ENCODE results near the gene TRIM63.
A peak's percentile ranks its signal among the peaks of the same experiment; 100 is the strongest.

Gene TRIM63

DNA sequence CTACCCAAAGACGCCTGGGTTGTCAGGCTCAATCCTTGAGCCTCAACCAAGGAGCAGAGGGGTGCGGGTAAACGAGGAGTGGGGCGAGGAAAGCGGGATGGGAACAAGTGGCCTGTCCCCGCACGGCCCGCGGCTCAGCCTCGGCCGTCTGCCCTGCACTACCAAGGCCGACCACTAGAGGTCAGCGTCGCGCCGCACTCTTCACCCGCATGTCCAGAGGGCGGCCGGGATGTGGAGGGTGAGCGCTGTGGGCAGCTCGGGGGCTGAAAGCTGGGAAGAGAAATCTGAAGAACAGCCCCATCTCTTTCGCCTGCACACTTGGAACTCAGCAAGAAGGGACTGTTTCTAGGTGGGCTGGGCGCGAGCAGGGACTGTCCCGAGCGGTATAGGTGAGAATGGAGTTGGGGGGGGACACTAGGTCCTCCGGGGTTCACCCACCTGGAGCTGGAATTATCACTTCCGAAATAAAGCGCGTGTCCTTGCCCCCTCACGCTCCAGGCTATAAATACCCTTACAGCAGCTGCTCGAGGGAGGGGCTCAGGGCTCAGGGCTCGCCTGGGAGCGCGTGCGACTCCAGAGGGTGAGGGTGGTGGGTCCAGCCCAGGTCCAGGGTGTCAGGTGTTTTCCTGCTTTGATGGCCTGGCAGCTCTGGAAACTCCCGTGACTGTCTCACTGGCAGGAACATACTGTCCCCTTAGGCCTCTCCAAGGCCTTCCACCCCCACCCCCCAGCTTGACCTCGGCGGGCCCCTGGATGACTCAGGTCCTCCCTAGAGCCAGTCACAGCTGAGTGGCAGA lies 31.3 kb downstream of the TRIM63 start:
- Histone ChIP-seq H2AK5ac (ENCODE audit: low read length) (no peak overlapping the region), H3K4ac (ENCODE audit: low read depth, low read length) (no peak overlapping the region), H4K8ac (ENCODE audit: low read depth, low read length) (no peak overlapping the region), H3K9ac (ENCODE audit: low read length) (peak overlapping the region; percentile 90), H2BK15ac (replicated peaks; ENCODE audit: low read depth) (no peak overlapping the region), H3K4me3 (ENCODE audit: low read length) (peak overlapping the region; percentile 60), H2BK5ac (ENCODE audit: low read length) (no peak overlapping the region), H3K23ac (ENCODE audit: low read length) (peak overlapping the region; percentile 57), H3K4me1 (ENCODE audit: control insufficient read depth, low read depth, low read length) (no peaks in the 10 kb centered on the region), H3K79me1 (ENCODE audit: low read length) (no peaks in the 10 kb centered on the region), H3K36me3 (ENCODE audit: control insufficient read depth, insufficient read depth, low read length) (no peaks in the 10 kb centered on the region), H3K18ac (ENCODE audit: low read length) (no peak overlapping the region), H3K4me2 (ENCODE audit: low read length) (peak overlapping the region; percentile 100), H3K27ac (ENCODE audit: low read depth, low read length) (no peak overlapping the region), H3K56ac (ENCODE audit: low read length) (peak overlapping the region; percentile 89), H2BK120ac (ENCODE audit: low read depth, low read length) (no peak overlapping the region), H4K5ac (ENCODE audit: low read length) (no peak overlapping the region), H3K27me3 (ENCODE audit: insufficient read depth, low read length, poor library complexity) (no peaks in the 10 kb centered on the region), H3K79me2 (ENCODE audit: control insufficient read depth, insufficient read depth, low read length) (no peaks in the 10 kb centered on the region)
- DNase-seq, result peak; percentile 76
- no CpG with 5 or more reads among the region's 39 CpGs for WGBS (ENCODE audit: extremely low coverage, insufficient coverage, low lambda C conversion rate)

GRCh38 chr1:26035203-26035958 lies 32.0 kb downstream of the TRIM63 start:
- Histone ChIP-seq H2BK15ac (replicated peaks; ENCODE audit: low read depth) (no peak overlapping the region), H4K8ac (ENCODE audit: low read depth, low read length) (no peak overlapping the region), H3K4me3 (ENCODE audit: low read length) (peak overlapping the region; percentile 60), H3K23ac (ENCODE audit: low read length) (peak overlapping the region; percentile 57), H3K18ac (ENCODE audit: low read length) (peak overlapping the region; percentile 22), H3K36me3 (ENCODE audit: control insufficient read depth, insufficient read depth, low read length) (no peaks in the 10 kb centered on the region), H3K9ac (ENCODE audit: low read length) (peak overlapping the region; percentile 90), H3K27me3 (ENCODE audit: insufficient read depth, low read length, poor library complexity) (no peaks in the 10 kb centered on the region), H2BK5ac (ENCODE audit: low read length) (peak overlapping the region; percentile 47), H4K5ac (ENCODE audit: low read length) (no peak overlapping the region), H3K56ac (ENCODE audit: low read length) (peak overlapping the region; percentile 93), H2AK5ac (ENCODE audit: low read length) (no peak overlapping the region), H3K4me1 (ENCODE audit: control insufficient read depth, low read depth, low read length) (no peaks in the 10 kb centered on the region), H3K79me2 (ENCODE audit: control insufficient read depth, insufficient read depth, low read length) (no peaks in the 10 kb centered on the region), H2BK120ac (ENCODE audit: low read depth, low read length) (no peak overlapping the region), H3K27ac (ENCODE audit: low read depth, low read length) (peak overlapping the region; percentile 15), H3K79me1 (ENCODE audit: low read length) (no peaks in the 10 kb centered on the region), H3K4me2 (ENCODE audit: low read length) (peak overlapping the region; percentile 100), H3K4ac (ENCODE audit: low read depth, low read length) (no peak overlapping the region)
- no CpG with 5 or more reads among the region's 60 CpGs for WGBS (ENCODE audit: extremely low coverage, insufficient coverage, low lambda C conversion rate)
- DNase-seq, result peak; percentile 96

- Histone ChIP-seq H3K79me2 (ENCODE audit: control insufficient read depth, insufficient read depth, low read length) (no peaks in the 10 kb centered on the region), H3K4me1 (ENCODE audit: control insufficient read depth, low read depth, low read length) (no peaks in the 10 kb centered on the region), H3K4me2 (ENCODE audit: low read length) (peak overlapping the region; percentile 88), H3K27me3 (ENCODE audit: insufficient read depth, low read length, poor library complexity) (no peaks in the 10 kb centered on the region), H3K23ac (ENCODE audit: low read length) (no peak overlapping the region), H2BK120ac (ENCODE audit: low read depth, low read length) (no peak overlapping the region), H3K9ac (ENCODE audit: low read length) (peak overlapping the region; percentile 75), H2BK15ac (replicated peaks; ENCODE audit: low read depth) (no peak overlapping the region), H3K4me3 (ENCODE audit: low read length) (peak overlapping the region; percentile 45), H3K56ac (ENCODE audit: low read length) (peak overlapping the region; percentile 93), H2BK5ac (ENCODE audit: low read length) (no peak overlapping the region), H3K4ac (ENCODE audit: low read depth, low read length) (peak overlapping the region; percentile 9), H3K18ac (ENCODE audit: low read length) (peak overlapping the region; percentile 22), H3K79me1 (ENCODE audit: low read length) (no peaks in the 10 kb centered on the region), H4K8ac (ENCODE audit: low read depth, low read length) (no peak overlapping the region), H4K5ac (ENCODE audit: low read length) (no peak overlapping the region), H3K27ac (ENCODE audit: low read depth, low read length) (no peak overlapping the region), H3K36me3 (ENCODE audit: control insufficient read depth, insufficient read depth, low read length) (no peaks in the 10 kb centered on the region), H2AK5ac (ENCODE audit: low read length) (no peak overlapping the region)
- WGBS (ENCODE audit: extremely low coverage, insufficient coverage, low lambda C conversion rate), result no CpG with 5 or more reads among the region's 15 CpGs
- DNase-seq, result no peak
Observed at GRCh38 chr1:26034504-26035202, 32.8 kb downstream of the TRIM63 start.

DNA sequence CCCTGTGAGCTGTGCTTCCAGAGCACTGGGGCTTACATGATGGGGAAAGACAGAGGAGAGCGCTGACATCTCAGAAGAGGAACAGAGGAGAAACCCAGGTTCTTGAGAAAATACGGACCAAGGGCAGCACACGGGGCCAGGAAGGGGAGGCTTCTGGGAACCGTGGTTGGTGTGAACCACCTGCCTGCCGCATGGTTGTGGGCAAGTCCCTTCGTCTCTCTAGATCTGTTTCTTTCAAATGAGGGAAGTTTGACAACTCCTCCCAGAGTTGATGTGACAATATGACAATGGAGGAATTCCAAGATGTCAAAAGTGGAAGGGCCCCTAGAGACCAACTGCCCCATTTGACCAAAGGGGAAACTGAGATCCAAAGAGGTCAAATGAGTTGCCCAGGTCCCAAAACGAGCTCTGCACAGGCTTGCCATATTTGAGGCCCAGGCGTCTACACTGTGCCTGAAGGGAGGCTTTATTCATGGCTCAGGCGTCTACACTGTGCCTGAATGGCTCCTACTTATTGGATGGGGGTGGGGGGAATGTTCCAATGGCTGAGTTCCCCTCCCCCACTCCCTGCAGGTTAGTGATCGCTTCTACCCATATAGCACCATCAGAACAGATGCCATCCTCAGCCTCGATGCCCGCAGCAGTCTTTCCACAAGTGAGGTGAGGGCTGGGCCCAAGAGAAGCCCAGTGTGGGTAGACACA lies 34.6 kb downstream of the TRIM63 start:
- H3K4me3 ChIP-seq (ENCODE audit: low read length), result no peak overlapping the region
- no peak overlapping the region for H3K4me2 ChIP-seq (ENCODE audit: low read length)
- no peak overlapping the region for H3K18ac ChIP-seq (ENCODE audit: low read length)
- H3K23ac ChIP-seq (ENCODE audit: low read length), result no peak overlapping the region
- H3K79me1 ChIP-seq (ENCODE audit: low read length), result no peaks in the 10 kb centered on the region
- H2BK120ac ChIP-seq (ENCODE audit: low read depth, low read length), result no peak overlapping the region
- no peak overlapping the region for H2AK5ac ChIP-seq (ENCODE audit: low read length)
- H2BK5ac ChIP-seq (ENCODE audit: low read length), result no peak overlapping the region
- no peak for DNase-seq
- H3K4me1 ChIP-seq (ENCODE audit: control insufficient read depth, low read depth, low read length), result no peaks in the 10 kb centered on the region
- no peak overlapping the region for H4K5ac ChIP-seq (ENCODE audit: low read length)
- no peak overlapping the region for H4K8ac ChIP-seq (ENCODE audit: low read depth, low read length)
- no peaks in the 10 kb centered on the region for H3K79me2 ChIP-seq (ENCODE audit: control insufficient read depth, insufficient read depth, low read length)
- WGBS (ENCODE audit: extremely low coverage, insufficient coverage, low lambda C conversion rate), result no CpG with 5 or more reads among the region's 12 CpGs
- no peak overlapping the region for H3K27ac ChIP-seq (ENCODE audit: low read depth, low read length)
- H3K4ac ChIP-seq (ENCODE audit: low read depth, low read length), result no peak overlapping the region
- H3K27me3 ChIP-seq (ENCODE audit: insufficient read depth, low read length, poor library complexity), result no peaks in the 10 kb centered on the region
- H3K9ac ChIP-seq (ENCODE audit: low read length), result no peak overlapping the region
- H3K56ac ChIP-seq (ENCODE audit: low read length), result no peak overlapping the region
- no peaks in the 10 kb centered on the region for H3K36me3 ChIP-seq (ENCODE audit: control insufficient read depth, insufficient read depth, low read length)
- no peak overlapping the region for H2BK15ac ChIP-seq (replicated peaks; ENCODE audit: low read depth)

GRCh38 chr1:26031611-26032220 lies 35.7 kb downstream of the TRIM63 start:
- DNase-seq, result no peak
- Histone ChIP-seq H3K4me2 (ENCODE audit: low read length) (no peak overlapping the region), H4K5ac (ENCODE audit: low read length) (no peak overlapping the region), H3K36me3 (ENCODE audit: control insufficient read depth, insufficient read depth, low read length) (no peaks in the 10 kb centered on the region), H2BK5ac (ENCODE audit: low read length) (no peak overlapping the region), H3K56ac (ENCODE audit: low read length) (no peak overlapping the region), H3K9ac (ENCODE audit: low read length) (no peak overlapping the region), H4K8ac (ENCODE audit: low read depth, low read length) (no peak overlapping the region), H3K27ac (ENCODE audit: low read depth, low read length) (no peak overlapping the region), H3K79me2 (ENCODE audit: control insufficient read depth, insufficient read depth, low read length) (no peaks in the 10 kb centered on the region), H3K27me3 (ENCODE audit: insufficient read depth, low read length, poor library complexity) (no peaks in the 10 kb centered on the region), H2BK120ac (ENCODE audit: low read depth, low read length) (no peak overlapping the region), H3K18ac (ENCODE audit: low read length) (no peak overlapping the region), H2BK15ac (replicated peaks; ENCODE audit: low read depth) (no peak overlapping the region), H2AK5ac (ENCODE audit: low read length) (no peak overlapping the region), H3K4ac (ENCODE audit: low read depth, low read length) (no peak overlapping the region), H3K4me1 (ENCODE audit: control insufficient read depth, low read depth, low read length) (no peaks in the 10 kb centered on the region), H3K79me1 (ENCODE audit: low read length) (no peaks in the 10 kb centered on the region), H3K23ac (ENCODE audit: low read length) (no peak overlapping the region), H3K4me3 (ENCODE audit: low read length) (no peak overlapping the region)
- no CpG with 5 or more reads among the region's 3 CpGs for WGBS (ENCODE audit: extremely low coverage, insufficient coverage, low lambda C conversion rate)

Data from mesendoderm (in vitro differentiated cells).